ENCODE measurements around the gene STX16.

STX16 gene

DNA sequence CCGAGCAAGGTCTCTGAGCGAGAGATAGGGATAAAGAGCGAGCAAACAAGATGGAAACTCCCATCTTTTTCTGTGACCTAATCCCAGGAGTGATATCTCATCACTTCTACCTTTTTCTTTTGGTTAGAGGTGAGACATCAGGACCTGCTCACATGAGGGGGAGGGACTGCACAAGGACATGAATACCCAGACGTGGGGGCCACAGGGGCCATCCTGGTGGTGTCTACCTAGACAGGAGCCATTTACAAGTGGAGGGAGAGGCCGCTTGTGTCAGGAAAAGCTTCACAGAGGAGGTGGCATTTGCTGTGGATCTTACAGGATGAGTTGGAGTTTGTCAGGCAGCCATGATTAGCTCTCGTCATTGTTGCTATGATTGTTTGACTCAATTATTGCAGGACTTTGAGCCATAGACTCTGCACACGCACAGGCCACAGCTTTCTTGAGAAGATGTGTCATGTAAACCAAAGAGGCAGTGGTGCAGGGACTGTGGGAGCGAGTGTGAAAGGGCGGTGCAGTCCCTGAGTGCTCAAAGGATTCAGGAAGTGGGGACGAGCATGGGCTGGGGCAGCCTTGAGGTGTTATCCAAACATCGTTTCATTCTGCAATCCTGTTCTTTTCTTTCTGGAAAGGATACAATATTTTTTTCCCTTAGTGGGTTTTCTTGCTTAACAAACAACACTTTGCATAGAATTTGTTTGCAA is 49.2 kb downstream of the STX16 start:
- no peak for DNase-seq

DNA sequence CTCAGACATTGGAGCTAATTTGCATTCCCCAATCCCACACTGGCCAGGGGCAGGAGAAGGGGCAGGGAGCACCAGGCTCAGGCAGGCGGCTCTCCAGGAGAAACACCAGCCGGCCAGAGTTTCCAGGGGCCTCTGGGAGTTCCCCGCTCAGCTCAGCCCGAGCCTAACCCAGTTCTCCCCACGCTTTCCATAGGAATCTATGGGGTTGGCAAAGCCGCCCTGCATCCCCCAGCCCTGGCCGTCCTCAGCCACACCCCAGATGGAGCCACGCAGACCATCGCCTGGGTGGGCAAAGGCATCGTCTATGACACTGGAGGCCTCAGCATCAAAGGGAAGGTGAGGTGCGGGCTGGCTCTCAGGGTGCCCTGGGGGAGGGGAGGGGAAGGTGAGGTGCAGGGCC is 49.7 kb downstream of the STX16 start:
- no peak for DNase-seq

DNA sequence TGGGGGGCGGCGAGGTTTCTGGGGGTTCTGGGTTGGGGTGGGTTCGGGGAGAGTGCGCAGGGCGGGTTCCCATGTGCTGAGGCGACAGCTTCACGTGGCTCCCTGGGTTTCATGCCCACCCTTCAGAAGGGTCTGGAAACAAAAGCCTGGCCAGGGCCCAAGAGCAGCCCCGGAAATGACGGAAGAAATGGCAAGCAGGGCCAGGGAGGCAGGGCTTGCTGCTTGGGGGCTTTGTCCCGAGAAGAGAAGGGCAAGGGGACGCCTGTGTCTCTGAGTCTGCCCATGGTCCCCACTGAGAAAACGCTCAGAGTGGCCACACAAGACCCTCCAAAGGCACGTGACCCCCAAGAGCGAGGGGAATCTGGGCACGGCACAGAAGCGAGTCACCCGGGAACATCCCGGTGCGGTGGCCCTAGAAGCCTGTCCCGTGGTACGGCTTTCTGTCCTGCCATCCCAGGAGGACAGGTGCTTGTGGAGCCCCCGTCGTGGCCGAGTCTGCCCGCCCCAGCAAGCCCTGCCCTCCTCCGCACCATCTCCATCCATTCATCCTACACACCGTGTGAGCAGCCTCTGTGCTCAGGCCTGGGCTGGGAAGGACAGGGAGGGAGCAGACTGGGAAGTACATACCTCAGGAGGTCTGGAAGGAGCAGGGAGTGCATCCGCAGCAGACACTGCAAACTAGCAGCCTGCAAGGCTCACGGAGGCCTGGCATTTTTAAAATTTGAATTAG is 50.5 kb downstream of the STX16 start:
- DNase-seq, result no peak

DNA sequence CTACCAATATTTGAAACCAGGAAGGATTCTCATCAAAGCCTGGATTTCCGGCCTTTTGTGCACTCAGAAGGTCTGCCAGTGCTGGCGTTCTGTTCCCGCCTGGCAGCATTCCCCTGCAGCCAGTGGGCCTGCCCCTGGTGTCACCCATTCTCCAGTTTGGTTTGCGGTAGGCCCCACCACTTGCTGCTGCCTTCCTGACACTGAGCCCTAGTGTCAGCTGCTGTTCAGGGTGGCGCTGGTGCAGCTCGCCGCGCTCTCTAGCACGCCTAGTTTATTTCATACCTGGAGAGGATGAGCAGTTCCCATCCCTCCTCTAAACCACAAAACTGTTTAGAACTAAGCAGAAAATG is 51.1 kb downstream of the STX16 start:
- DNase-seq, result no peak

DNA sequence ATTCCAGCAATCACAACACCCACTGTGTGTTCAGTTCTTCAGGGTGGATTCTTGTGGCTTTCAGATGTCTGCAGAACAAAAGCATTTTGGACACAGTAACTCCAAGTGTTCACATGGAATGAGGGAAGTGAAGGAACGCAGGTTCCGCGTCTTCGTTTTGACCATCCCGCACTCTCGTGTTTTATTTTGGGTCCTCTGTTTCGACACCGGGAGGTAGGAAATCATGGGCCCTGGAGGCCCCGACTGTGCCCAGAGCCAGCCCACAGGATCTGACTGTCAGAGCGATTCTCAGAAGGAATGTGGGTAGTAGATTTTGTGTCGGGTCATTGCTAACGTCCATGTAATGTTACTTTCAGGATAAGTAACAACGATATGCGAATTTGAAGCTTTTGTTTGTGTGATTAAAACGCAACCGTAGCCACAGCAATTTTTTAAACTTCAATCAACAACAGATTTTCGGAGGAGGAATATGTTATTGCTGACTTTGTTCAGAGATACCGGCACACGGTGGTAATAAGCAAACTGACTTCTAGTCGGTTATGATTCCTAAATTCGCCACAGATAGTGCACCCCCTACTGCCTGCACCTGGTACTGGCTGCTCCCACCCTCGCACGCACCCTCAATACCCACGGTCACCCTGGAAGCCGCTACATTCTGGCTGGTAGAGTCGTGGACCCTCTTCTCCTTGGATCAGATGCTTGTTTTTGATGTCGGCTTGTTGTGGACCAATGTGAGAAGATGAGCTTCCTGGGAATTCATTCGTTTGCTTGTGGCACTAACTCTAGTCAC is 52.0 kb downstream of the STX16 start:
- DNase-seq, result no peak

DNA sequence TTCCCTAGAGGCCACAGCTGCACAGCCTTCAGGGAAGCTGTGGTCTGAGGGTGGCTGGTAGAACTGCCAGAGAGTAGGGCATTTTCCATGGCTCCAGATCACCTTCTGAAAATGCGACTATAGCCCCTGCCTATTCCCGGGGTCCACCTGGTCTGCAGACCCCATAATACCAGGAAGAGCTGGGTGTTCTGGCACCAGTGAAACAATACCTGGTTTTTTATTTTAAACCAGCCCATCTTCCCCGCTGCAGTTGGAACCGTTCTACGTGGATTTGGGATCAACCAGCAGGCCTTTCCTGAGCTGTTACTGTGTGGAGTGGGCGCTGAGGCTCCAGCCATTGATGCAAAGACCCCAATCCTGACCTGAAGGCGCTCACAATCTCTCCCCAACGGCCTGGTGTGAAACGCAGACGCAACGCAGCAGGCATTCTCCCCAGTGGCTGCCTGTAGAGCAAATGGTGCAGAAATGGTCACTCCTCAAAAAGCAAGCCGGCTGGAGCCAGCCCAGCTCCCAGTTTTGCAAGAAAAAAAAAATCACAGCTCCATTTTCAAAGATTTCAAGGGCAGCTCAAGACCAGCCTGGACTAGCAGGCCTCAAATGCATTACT is 52.8 kb downstream of the STX16 start:
- DNase-seq, result no peak

DNA sequence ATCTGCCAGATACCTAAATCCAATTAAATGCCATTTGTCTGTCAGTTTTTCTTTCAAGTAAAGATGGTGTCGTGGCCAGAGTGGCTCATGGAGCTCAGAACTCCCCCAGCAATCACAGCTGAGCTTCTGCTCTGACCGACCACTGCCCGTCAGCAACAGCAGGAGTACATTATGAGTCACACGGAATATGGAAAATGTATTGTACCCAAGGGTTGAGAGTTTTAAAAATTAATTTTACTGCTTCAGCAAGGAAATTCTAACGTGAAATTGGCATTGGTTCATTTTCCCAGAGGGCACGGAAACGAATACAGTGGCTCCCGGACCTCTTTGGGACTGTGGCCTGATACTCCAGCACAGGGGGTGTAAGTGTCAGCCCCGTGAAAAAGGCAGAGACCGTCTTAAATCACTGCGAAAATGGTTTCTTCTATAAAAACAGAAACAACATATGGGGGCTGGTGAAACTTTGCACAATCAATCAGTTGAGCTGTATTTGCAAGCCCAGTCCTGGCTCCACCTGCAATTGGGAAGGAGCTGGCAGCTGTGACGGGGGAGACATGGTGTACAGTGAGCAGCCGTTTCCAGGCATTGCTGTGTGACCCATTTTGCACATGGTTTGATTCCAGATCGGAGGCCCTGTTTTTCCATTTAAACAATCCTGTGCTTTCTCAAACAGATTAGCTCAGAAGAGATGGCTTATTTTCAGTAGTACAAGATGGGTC is 54.3 kb downstream of the STX16 start:
- no peak for DNase-seq

DNA sequence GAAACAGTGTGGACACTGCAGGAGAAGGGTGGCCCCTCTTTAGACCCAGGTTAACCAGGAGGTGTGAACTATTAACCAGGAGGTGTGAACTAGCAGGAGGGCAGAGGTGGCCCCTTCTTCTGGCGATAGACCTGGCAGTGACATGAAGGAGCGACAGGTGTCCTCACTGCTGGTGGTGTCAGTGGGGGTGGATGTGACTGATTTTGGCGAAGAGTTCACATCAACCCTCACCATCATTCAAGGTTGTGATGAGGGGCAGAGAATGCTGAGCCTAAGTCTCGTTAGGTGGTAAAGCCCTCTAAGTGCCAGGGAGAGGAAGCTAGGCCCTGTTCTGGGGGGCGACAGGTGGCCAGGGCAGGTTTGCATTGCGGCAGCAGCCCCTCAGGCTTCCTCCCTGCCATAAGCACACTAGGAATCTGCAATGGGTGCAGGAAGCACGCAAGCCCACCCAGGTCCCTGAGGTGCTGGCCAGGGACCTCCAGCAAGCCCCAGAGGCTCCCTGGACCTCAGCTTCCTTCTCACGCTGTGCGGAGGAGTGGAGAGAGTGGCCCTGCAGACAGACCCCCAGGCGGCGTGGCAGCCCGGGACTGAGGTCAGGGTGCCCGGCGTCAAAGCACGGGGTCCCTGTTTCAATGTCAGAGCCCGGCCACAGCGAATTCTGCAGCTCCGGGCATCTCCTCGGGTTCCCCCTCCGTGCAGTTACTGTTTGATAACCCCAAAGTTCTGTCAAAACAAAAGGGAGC is 55.2 kb downstream of the STX16 start:
- DNase-seq, result no peak

DNA sequence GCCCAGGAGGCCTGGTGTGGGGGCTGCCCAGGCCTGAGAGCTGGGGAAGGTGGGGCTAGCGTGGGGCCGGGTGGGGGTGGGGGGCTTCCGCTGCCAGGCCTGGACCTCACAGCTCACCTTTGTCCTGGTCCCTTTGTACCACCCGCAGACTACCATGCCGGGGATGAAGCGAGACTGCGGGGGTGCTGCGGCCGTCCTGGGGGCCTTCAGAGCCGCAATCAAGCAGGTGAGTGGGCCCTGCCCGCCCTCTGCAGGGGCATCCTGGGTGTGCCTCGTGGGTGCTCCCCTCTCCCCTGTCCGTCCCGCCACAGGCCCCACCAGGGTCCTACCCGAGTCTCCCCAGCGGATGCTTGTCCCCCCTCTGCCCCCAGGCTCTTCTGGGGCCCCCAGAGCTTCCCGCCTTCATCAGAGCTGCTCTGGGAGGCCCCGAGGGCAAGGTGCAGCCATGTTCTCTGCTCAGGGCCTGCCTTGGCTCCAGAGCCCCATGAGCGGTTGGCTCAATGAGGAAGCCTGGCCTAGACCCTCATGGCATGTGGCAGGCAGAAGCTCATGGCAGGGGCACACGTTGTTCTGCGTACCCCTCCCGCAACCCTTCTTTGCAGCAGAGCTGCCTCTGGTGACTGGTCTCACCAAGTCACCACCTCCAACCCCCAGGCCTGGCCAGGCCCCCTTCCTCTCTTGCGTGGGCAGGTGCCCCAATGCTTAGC is 56.0 kb downstream of the STX16 start:
- no peak for DNase-seq

DNA sequence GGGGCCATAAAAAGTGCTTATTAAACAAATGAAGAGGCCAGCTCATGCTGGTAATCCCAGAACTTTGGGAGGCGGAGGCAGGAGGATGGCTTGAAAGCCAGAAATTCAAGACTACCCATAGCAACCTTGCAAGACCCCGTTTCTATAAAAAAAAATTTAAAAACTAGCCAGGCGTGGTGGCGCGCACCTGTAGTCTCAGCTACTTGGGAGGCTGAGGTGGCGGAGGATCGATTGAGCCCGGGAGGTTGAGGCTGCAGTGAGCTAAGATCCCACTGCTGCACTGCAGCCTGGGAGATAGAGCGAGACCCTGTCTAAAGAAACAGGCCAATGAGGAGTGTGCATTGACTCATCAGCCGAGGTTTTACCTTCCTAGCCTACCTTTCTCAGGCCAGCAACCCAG is 56.7 kb downstream of the STX16 start:
- no peak for DNase-seq

DNA sequence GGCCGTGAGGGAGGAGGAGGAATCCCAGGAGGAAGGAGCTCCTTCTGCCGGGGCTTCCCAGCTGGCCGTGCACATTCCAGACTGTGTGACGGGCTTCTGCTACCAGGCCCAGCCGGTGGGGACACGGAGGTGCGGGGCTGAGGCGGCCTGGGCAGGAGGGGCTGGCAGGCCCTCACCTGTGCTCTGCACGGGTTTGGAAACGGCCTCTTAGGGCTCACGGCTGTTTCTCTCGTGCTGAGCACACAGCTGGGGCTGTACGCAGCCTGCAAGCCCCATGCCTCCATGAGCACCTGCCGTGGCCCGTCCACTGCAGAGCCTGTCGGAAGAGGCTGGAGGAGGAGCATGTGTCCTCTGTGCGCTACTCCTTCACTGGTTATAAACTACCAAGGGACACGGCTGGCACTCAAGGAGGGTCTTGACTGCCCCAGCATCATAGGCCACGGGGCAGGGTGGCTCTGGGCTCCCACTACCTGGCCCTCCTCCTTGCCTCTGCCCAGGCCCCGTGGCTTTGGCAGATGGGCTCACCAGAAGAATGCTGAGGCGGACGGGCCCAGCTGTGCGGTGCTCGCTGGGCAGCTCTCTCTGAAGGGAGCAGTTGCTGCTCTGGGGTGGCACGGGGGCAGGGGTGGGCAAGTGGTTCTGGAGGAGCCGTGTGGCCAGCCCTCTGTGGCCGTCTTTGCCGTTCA is 57.3 kb downstream of the STX16 start:
- DNase-seq, result no peak

DNA sequence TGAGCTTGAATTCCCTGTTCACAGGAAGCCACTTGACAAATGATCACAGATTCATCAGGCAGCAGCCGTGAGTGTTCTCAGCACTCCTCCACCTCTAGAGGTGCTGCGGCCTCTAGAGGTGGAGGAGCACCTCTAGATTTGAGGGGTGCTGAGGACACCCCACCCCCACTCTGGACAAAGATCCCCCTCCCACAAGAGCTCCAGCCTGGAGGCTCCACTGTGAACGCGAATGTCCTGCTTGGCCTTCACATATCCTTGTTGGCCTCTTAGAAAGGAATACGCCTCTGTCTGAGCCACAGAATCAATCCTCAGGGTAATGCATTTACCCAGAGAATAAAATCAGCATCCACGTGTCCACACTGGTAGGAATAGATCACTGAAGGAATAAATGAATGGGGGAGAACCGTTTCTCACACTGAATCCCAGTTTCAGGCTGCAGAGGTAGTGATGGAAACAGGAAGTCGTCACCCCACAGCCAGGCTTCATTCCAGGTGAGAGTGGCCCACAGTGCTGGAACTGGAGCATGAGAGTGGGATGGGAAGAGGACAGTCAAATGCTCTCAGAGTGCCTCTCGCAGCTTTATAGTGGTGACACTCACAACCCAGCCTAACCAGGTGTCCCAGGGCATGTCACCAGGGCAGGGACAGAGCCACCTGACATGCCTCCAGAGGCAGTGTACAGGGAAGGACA is 58.1 kb downstream of the STX16 start:
- no peak for DNase-seq

DNA sequence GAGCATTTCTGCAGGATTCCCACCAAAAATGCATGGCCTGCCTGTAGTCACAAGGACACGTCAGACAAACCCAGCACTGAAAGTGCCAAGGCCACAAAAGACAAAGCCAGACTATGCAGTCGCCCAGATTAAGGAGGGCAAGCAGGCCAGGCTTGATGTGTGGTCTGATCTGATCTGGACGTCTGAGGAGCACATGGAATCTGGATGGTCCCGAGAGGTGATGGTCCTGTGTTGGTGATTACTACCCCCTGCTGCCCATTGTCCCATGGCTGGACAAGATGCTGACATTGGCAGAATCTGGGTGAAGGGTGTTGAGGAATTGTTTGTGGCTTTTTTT is 58.6 kb downstream of the STX16 start:
- DNase-seq, result no peak

DNA sequence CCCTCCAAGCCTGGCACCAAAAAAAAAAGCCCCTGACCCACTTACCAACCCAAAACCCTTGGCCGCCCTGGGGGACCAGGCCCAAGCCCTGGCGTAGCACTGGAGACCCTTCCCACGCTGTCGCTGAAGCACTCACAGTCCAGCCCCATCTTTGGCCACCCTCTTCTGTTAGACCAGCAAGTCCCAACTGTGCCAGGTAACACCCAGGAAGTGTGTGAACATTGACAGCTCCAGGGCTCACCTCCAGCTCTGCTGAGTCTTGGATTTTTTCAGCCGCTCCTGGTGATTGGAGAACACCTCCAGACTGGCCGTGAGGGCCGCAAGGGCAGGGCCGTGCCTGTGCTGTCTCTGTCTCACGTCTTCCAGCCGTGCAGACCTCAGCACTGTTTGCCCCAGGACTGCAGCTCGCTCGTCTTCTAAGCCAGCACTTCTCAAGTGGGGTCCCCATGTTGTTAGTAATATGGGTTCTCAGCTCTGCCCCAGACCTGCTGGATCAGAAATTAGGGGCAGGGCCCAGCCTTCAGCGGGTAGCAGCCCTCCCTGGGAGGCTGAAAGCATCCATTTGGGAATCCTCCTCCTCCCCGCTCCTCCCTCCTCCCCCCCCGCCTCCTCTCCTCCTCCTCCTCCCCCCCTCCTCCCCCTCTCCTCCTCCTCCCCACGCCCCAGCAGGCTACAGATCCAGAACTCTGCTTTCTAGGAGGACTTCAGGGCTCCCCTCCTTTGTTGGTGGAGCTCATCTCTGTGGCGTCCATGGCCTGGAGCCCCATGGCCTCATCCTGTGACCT is 59.6 kb downstream of the STX16 start:
- no peak for DNase-seq

DNA sequence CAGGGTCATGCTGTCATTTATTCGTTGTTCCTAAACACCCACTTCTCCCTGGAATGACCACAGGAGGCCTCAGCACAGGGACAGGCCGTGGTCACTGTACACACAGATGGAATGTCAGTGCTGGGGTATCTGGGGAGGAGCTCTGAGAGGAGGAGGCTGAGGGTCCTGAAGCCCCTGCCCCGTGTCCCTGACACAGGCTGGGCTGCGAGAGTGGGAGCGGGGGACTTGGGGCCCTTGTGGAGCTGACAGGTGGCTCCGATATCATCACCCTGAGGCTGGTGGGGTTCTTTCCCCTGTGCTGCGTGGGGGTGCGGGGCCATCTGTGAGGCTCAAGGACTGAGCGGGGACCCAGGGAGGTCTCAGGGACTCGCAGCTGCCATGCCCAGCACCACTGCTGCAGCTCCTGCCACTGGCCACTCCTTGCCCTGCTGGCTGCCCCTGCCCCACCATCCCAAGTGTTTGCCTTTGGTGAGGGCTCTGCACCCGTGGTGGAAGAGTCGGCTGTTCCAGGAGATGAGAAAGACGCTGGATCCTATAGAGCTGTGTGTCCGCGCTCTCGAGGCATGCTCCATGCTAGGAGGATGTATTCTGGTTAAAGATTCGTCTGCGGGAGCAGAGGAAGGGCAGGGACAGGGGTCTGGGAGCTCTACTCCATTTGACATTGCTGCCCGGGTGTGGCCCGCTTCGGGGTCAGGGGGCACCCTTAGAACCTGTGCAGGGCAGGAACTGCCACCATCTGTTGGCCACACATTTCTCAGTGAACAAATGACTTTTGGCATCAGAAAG is 60.4 kb downstream of the STX16 start:
- no peak for DNase-seq

DNA sequence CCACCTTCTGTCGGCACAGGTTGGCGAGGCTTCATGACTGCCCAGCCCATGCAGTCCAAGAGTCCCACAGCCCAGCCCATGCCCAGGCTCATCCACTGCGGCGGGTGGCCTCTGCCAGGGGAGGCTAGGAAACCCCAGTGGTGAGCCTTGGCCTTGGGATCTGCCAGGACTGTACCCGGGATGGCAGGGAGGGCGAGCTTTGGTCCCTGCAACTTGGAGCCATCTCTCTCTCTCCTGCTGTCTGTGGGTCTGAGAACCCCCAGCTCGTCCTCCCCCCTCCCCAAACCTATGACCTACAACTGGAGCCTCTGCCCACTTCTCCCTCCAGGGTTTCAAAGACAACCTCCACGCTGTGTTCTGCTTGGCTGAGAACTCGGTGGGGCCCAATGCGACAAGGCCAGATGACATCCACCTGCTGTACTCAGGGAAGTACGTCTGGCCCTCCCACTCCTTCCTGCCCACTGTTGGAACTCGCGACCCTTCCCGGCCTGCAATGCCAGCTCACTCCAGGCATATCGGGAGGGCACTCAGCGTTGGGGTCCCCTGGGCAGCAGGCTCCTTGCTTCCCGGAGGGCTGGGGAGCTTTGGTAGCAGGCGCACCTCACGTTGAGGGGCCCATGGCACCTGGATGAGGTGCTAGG is 61.2 kb downstream of the STX16 start:
- DNase-seq, result no peak

DNA sequence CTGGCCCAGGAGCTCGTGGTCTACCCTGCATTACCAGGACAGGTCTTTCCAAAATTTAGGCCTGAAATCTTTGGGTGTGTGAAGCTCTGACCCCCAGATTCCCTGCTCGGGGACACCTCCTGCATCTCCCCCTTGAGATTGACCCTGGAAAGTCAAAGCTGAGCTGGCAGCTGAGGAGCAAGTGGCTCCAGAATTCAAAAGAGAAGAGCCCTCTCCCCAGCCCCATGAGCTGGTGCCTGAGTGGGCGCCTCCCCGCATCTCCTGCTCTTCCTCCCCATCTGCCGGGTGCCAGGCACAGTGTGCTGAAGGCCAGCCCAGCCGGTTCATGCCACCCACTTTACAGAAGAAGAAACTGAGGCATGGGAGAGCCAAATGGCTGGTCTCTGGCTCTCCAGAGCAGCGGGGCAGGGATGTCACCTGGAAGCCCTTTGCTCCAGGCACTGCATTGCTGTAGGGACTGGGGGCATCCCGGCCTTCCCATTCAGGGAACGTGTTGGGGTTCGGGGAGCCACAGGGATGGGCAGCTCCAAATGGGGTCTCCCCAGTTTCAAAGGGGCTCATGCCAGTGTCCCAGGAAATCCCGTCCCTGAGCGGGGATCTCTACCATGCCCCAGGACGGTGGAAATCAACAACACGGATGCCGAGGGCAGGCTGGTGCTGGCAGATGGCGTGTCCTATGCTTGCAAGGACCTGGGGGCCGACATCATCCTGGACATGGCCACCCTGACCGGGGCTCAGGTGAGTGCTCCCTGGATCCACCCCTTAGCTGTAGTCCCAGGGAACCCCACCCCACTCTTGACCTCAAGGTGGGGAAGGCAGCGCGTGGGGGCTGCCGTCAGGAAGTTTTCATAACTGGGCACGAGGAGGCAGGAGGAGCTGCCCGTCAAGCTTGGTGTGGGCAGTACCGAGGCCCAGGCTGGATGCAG is 62.0 kb downstream of the STX16 start:
- DNase-seq, result no peak

Data from NCI-H510A (cell line).